Activated CD4-positive, alpha-beta memory T cell treated with anti-CD3 and anti-CD28 coated beads for 36 hours (primary cell): ENCODE results near the gene SPATA19. TPM values are rescaled to one million over a fixed set of nuclear protein-coding genes. Genes with fewer than 3 reads are reported as not detected.
A peak's percentile ranks its signal among the peaks of the same experiment; 100 is the strongest.

Source experiments
- CTCF ChIA-PET: fragments of 350-600 bp; sonication (Branson Sonifier 250); formaldehyde crosslinking; loops from one replicate; lab custom pipeline; 2021; ENCODE audit warnings: antibody characterized with exemption, inconsistent platforms; lab: Charles Lee
- POLR2A ChIA-PET: fragments of 350-600 bp; sonication (Branson Sonifier 250); formaldehyde crosslinking; loops from one replicate; lab custom pipeline; 2021; ENCODE audit warnings: antibody characterized with exemption; lab: Charles Lee
- DNase-seq: peaks from one replicate; pipeline ENCODE4 v3.0.0-alpha.2; 2020
- H3K27ac Mint-ChIP-seq: one replicate; pipeline ENCODE4 v1.8.0; 2021; ENCODE audit warnings: mixed read lengths
- H3K27me3 Mint-ChIP-seq: one replicate; pipeline ENCODE4 v1.8.0; 2021; ENCODE audit warnings: mixed read lengths
- H3K36me3 Mint-ChIP-seq: one replicate; pipeline ENCODE4 v1.8.0; 2021; ENCODE audit warnings: mixed read lengths
- H3K4me1 Mint-ChIP-seq: one replicate; pipeline ENCODE4 v1.8.0; 2021; ENCODE audit warnings: low read depth, mixed read lengths
- H3K4me3 Mint-ChIP-seq: one replicate; pipeline ENCODE4 v1.8.0; 2021; ENCODE audit warnings: mild to moderate bottlenecking, mixed read lengths
- H3K9me3 Mint-ChIP-seq: one replicate; pipeline ENCODE4 v1.8.0; 2021; ENCODE audit warnings: mixed read lengths
- intact Hi-C: fragments of 100-400 bp; cut with micrococcal nuclease; formaldehyde crosslinking; loops from one replicate; pipeline ENCODE4 v1.15.1; 2023
- total RNA-seq, 2 experiments: library from RNA; stranded (reverse); gene quantifications; one replicate each; pipeline ENCODE4 v1.2.3, GENCODE V29; 2021

Gene SPATA19
- total RNA-seq, 2 experiments from 2014 or later, result not detected

DNA sequence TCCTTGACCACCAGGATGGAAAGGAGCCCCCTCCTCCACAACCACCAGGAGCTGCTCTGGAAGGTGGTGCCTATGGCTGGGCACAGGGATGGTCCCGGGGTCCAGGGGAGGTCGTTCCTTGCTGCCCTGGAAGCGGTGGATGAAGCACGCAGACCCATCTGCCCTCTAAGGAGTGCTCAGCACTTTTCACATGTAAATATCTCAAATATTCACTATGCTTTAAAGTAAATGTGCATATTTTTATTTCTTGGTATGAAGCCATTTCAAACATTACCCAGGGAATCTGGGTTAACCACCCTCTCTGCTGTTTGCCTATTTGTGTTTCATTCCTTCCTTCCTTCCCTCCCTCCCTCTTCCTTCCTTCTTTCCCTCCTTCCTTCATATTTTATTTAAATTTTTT is 21.7 kb downstream of the SPATA19 start:
- no peak overlapping the region for H3K27ac Mint-ChIP-seq
- POLR2A ChIA-PET, result no interaction called here

DNA sequence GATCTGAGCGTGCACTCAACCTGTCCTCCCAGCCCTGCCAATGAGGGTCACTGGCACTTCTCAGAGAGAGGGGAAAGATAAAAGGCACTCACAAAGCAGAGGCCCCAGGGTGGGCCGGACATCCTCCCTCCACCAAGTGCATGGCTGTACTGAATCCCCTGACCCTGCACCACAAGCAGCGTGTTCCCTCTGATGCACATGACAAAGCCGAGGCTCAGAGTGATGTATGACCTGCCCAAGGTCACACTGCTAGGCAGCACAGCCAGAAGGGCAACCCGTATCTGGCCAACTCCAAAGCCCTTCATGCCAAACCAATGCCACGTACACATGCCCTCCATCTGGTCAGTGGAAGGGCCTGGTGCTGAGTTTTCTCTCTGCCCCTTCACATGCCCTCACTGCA is 22.1 kb downstream of the SPATA19 start:
- peaks cover 4% of the 10 kb centered on the region for H3K27me3 Mint-ChIP-seq
- H3K9me3 Mint-ChIP-seq, result no peaks in the 10 kb centered on the region
- H3K4me1 Mint-ChIP-seq, result no peaks in the 10 kb centered on the region
- DNase-seq, result no peak
- ChIA-PET POLR2A (no interaction called here), CTCF (no interaction called here)
- intact Hi-C loops, result no loop called here
- no peak overlapping the region for H3K27ac Mint-ChIP-seq
- no peak overlapping the region for H3K4me3 Mint-ChIP-seq
- no peaks in the 10 kb centered on the region for H3K36me3 Mint-ChIP-seq

More for the DNA sequence above, 21.7 kb downstream of the SPATA19 start:
- no peak overlapping the region for H3K4me3 Mint-ChIP-seq
- intact Hi-C loops, result no loop called here
- DNase-seq, result no peak
- no peaks in the 10 kb centered on the region for H3K9me3 Mint-ChIP-seq
- no peaks in the 10 kb centered on the region for H3K4me1 Mint-ChIP-seq
- CTCF ChIA-PET, result interaction anchor here (0.7 kb wide), 1 partner anchor 12 kb away, joined by 4 read pairs; no protein-coding TSS in a partner anchor
- H3K27me3 Mint-ChIP-seq, result peaks cover 6% of the 10 kb centered on the region
- no peaks in the 10 kb centered on the region for H3K36me3 Mint-ChIP-seq

DNA sequence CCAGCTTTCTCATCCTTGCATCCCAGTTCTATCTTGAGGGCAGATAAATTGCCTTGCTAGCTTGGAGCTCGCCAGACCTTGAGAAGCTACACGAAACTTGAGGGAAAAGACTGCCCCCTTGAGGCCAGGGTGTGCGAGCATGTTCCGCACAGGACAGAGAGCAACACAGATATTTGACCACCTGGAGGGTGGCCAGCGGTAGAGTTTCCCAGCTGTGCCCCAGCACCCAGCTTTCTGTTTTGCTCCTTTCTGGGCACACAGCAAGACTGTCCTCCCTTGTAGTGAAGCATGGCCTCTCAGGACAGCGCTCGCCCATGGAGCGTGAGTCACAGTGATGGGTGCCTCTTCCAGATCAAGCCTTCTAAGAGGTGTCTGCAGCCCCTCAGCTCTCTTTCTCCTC is 23.5 kb downstream of the SPATA19 start:
- POLR2A ChIA-PET, result no interaction called here

DNA sequence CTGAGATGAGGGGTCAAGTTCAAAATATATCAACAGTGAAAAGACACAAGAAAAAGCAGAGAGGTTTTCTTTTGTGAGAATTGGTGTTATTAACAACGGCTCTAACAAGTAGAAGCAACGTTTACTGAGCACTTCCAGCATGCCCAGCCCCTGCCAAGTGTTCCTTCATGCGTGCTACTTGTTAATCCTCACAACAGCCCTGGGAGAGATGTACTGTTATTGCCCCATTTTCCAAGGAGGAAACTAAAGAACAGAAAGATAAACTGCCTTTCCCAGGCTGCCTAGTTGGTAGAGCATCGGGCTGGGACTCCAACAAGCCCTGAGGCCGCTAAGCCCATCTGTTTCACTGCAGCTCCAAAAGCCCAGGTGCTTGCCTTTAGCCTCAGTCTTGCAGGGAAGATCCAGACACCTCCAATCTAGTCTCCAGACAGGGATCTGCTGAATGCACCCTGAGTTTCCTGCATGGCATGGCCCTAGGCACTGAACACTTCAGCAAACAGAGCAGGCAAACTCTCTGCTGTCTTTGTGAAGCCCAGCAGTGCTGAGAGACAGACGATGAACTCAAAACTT is 25.5 kb downstream of the SPATA19 start:
- ChIA-PET CTCF (interaction anchor here (2.4 kb wide), 1 partner anchor 15 kb away, joined by 13 read pairs; no protein-coding TSS in a partner anchor), POLR2A (no interaction called here)
- no peak overlapping the region for H3K4me3 Mint-ChIP-seq
- no peaks in the 10 kb centered on the region for H3K4me1 Mint-ChIP-seq
- no peaks in the 10 kb centered on the region for H3K9me3 Mint-ChIP-seq
- DNase-seq, result no peak
- no peaks in the 10 kb centered on the region for H3K36me3 Mint-ChIP-seq
- no peak overlapping the region for H3K27ac Mint-ChIP-seq
- intact Hi-C loops, result no loop called here
- no peaks in the 10 kb centered on the region for H3K27me3 Mint-ChIP-seq

More for the DNA sequence above, 23.5 kb downstream of the SPATA19 start:
- no peaks in the 10 kb centered on the region for H3K4me1 Mint-ChIP-seq
- no peaks in the 10 kb centered on the region for H3K36me3 Mint-ChIP-seq
- H3K4me3 Mint-ChIP-seq, result no peak overlapping the region
- intact Hi-C loops, result no loop called here
- CTCF ChIA-PET, result interaction anchor here (0.6 to 2.4 kb wide), 9 partner anchors 9 to 743 kb away, joined by 3 to 13 read pairs (median 4); no protein-coding TSS in a partner anchor
- DNase-seq, result peak; percentile 51
- H3K27me3 Mint-ChIP-seq, result no peaks in the 10 kb centered on the region
- no peaks in the 10 kb centered on the region for H3K9me3 Mint-ChIP-seq
- H3K27ac Mint-ChIP-seq, result no peak overlapping the region

DNA sequence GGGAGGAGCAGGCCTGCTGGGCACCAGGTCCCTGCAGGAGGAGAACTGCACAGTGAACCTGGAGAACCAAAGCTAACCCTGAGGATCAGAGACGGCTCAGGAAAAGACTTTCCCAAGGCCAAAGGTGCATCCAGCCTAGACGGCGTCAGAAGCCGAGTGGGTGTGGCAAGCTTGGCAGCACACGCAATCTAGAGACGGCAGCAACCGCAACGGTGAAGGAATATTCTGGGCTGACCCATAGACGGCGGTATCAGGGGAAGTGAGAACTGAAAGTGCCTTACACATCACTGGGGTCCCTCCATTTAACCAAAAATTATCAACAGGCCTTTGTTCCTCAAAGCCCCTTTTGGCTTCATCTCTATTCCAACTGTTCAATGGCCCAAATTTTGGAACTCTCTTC is 26.2 kb downstream of the SPATA19 start:
- DNase-seq, result no peak
- Mint-ChIP-seq H3K9me3 (no peaks in the 10 kb centered on the region), H3K27ac (no peak overlapping the region), H3K4me1 (no peaks in the 10 kb centered on the region), H3K27me3 (no peaks in the 10 kb centered on the region), H3K4me3 (no peak overlapping the region), H3K36me3 (no peaks in the 10 kb centered on the region)
- ChIA-PET CTCF (interaction anchor here (0.6 kb wide), 1 partner anchor 98 kb away, joined by 3 read pairs; no protein-coding TSS in a partner anchor), POLR2A (no interaction called here)
- intact Hi-C loops, result no loop called here

DNA sequence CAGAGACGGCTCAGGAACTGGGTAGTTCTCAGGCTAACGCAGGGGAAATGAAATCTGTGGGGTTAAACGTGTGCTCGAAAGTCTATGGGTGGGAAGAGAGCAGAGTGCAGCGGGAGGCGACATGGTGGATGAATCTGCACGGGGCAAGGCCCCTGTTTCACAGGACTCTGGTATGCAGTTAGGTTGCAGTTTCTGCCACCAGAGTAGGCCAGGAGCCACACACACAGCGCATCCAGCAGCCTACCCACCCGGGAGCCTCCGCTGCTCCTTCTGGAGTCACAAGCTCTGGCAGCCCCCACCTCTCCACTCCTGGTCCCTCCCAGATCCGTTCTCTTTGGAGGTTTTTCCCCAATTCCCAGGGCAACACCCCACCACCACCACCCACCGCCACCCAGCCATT is 27.0 kb downstream of the SPATA19 start:
- Mint-ChIP-seq H3K27me3 (peaks cover 5% of the 10 kb centered on the region), H3K4me3 (no peak overlapping the region), H3K27ac (no peak overlapping the region), H3K36me3 (no peaks in the 10 kb centered on the region), H3K4me1 (no peaks in the 10 kb centered on the region), H3K9me3 (no peaks in the 10 kb centered on the region)
- DNase-seq, result no peak
- ChIA-PET CTCF (interaction anchor here (0.6 kb wide), 1 partner anchor 98 kb away, joined by 3 read pairs; no protein-coding TSS in a partner anchor), POLR2A (no interaction called here)
- intact Hi-C loops, result no loop called here

DNA sequence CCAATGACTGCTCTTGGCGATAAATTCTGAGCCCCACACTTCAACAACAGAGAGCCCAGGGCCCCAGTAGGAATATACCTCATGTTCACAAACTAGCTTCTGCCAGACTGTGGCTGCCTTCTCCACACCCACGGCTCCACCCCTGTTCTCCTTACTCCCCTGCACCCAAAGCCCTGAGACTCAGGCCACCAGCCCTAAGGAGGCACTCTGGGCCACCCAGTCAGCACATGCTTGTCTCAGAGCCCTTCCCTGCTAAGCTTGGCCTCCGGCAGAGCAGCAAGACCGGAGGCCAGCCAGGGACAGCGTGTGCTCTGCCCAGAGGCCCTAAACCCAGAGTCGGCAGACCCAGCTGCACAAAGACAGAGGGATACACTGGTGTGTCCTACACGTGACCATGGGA is 27.9 kb downstream of the SPATA19 start:
- Mint-ChIP-seq H3K4me3 (no peak overlapping the region), H3K4me1 (no peaks in the 10 kb centered on the region), H3K9me3 (no peaks in the 10 kb centered on the region), H3K36me3 (no peaks in the 10 kb centered on the region), H3K27me3 (peaks cover 5% of the 10 kb centered on the region), H3K27ac (no peak overlapping the region)
- intact Hi-C loops, result no loop called here
- ChIA-PET CTCF (interaction anchor here (0.6 kb wide), 1 partner anchor 233 kb away, joined by 3 read pairs; no protein-coding TSS in a partner anchor), POLR2A (no interaction called here)
- DNase-seq, result no peak

DNA sequence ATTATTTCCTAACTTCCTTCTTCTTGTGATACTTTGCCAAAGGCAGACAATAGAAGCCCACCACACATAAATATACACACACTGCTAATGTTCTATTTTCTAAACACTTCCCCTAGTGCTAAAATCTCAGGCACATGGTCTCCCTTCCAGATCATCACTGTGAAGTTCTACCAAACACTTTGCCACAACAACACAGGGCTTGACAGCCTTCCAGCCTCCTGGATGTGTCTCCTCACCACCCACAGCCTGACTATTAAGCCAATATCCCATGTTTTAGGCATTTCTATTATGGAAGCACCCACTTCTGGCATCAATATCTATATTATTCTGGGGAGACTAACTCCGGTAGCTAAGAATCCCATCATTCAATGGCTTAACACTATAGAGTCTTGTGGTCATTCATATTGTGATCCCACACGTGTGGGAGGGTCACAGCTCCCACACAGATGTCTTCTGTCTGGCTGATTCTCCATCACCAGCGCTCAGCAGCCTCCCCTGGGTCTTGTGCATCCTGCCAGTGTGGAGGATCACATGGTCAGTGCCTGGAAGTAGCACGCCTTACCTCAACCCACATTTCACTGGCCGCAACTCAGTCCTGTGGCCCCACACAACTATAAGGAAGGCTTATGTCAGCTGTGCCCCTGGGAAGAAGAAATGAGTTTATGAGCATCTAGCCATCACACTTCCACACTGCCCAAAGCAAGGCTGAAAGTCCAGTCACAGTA is 29.0 kb downstream of the SPATA19 start:
- H3K36me3 Mint-ChIP-seq, result no peaks in the 10 kb centered on the region
- no peak overlapping the region for H3K4me3 Mint-ChIP-seq
- ChIA-PET POLR2A (no interaction called here), CTCF (no interaction called here)
- H3K4me1 Mint-ChIP-seq, result no peaks in the 10 kb centered on the region
- no peak overlapping the region for H3K27ac Mint-ChIP-seq
- H3K9me3 Mint-ChIP-seq, result no peaks in the 10 kb centered on the region
- H3K27me3 Mint-ChIP-seq, result peaks cover 5% of the 10 kb centered on the region
- intact Hi-C loops, result no loop called here
- DNase-seq, result no peak

DNA sequence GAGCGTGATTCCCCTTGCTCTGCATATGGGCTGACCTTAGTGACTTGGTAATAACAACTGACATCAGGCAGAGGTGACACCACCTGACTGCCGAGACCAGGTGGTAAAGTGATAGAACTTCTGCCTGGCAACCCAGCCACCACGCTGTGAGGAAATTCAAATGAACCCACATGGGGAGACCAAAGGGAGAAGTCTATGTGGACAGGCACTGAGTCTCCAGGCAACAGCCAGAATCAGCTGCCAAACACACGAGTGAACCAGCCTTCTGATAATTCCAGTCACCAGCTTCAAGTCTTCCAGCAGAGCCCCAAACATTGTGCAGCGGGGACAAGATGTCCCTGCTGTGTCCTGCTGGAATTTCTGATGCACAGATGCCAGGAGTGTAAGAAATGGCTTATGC is 29.7 kb downstream of the SPATA19 start:
- ChIA-PET POLR2A (no interaction called here), CTCF (no interaction called here)
- no peak for DNase-seq
- no peaks in the 10 kb centered on the region for H3K36me3 Mint-ChIP-seq
- no peaks in the 10 kb centered on the region for H3K9me3 Mint-ChIP-seq
- H3K27ac Mint-ChIP-seq, result no peak overlapping the region
- H3K4me3 Mint-ChIP-seq, result no peak overlapping the region
- no peaks in the 10 kb centered on the region for H3K4me1 Mint-ChIP-seq
- intact Hi-C loops, result no loop called here
- H3K27me3 Mint-ChIP-seq, result peaks cover 5% of the 10 kb centered on the region

DNA sequence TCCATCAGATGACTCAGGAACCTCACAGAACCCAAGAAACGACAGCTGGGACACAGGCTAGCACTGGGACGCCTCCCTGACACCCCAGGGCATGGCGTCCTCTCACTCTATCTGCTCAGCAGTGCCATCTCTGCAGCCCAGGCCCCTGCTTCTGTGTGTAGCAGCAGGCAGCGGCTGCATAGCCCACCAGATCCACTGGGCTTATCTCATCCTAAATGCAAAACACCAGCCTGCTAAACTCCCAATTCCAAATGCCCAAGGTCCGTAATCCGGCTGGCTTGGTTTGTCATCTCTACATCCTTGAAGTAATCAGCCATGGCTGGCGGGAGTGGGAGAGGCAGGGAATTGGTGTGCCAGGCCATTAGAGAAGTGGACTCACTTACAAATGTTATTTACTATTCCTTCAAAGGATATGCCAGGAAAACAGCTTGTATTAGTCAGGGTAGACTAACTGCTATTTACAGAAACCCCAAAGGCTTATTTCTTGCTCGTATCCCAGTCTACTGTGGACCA is 30.7 kb downstream of the SPATA19 start:
- no peaks in the 10 kb centered on the region for H3K36me3 Mint-ChIP-seq
- intact Hi-C loops, result no loop called here
- no peak for DNase-seq
- no peak overlapping the region for H3K4me3 Mint-ChIP-seq
- H3K9me3 Mint-ChIP-seq, result no peaks in the 10 kb centered on the region
- ChIA-PET CTCF (no interaction called here), POLR2A (no interaction called here)
- H3K4me1 Mint-ChIP-seq, result no peaks in the 10 kb centered on the region
- peaks cover 5% of the 10 kb centered on the region for H3K27me3 Mint-ChIP-seq
- no peak overlapping the region for H3K27ac Mint-ChIP-seq

DNA sequence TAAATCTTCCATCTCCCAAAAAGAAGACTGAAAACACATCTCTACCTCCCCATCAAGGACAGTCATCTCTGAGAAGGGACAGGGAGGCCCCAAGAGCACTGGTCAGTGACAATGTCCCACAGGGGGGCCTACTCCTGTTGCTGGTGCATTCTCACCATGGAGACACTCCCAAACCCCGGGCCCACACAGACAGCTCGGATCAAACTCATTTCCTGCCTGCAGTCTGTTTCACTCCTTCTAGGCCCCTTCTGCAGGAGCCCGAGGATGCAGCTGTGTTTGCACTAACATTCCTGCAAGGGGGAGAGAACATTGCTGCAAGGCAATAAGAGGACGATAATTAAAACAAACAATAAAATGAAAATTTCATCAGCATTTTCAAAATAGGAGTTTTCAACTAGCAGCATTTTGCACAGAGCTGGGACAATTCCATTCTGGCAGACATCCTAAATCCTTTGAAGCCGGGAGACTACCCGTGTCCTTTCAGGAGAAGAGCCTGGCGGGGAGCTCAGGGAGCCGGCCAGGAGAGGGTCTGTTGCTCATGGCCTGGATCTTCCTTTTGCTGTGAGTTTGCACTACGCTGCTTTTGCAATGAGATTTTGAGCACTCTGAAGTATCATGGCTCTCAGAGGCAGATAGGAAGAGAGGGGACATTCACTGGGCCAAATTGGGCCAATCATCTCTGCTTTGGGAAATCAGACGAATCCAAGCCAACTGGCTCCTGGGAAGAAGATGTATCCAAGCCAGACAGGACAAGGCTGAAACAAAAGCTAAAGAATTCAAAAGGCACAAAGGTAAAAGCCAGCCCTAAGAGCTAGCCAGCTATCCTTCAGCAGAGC is 33.2 kb downstream of the SPATA19 start:
- CTCF ChIA-PET, result interaction anchor here (1.6 kb wide), 1 partner anchor 10 kb away, joined by 4 read pairs; no protein-coding TSS in a partner anchor
- peaks cover 10% of the 10 kb centered on the region for H3K27me3 Mint-ChIP-seq
- H3K4me3 Mint-ChIP-seq, result no peak overlapping the region
- no peak for DNase-seq
- no peaks in the 10 kb centered on the region for H3K9me3 Mint-ChIP-seq
- POLR2A ChIA-PET, result no interaction called here
- no peak overlapping the region for H3K27ac Mint-ChIP-seq
- intact Hi-C loops, result no loop called here
- no peaks in the 10 kb centered on the region for H3K4me1 Mint-ChIP-seq
- no peaks in the 10 kb centered on the region for H3K36me3 Mint-ChIP-seq

DNA sequence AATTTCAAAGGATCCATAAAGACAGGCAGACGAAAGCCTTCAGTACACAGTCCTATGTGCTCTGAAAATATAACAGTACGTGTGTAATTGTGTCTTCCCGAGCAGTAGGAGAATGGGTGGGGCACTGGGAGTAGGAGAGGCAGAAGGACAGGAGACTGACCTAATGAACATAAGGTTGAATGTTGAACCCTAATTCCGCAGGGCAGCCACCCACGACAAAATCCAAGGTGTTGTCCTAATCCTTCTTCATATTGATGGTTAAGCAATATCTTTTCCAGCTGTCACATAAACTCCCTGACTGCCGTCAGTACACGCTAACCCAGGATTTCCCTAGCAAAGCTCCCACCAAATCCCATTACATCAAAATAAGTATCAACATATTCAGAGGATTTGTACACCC is 34.5 kb downstream of the SPATA19 start:
- POLR2A ChIA-PET, result no interaction called here
- Mint-ChIP-seq H3K4me1 (no peaks in the 10 kb centered on the region), H3K27me3 (peaks cover 12% of the 10 kb centered on the region), H3K9me3 (no peaks in the 10 kb centered on the region), H3K4me3 (no peak overlapping the region), H3K36me3 (no peaks in the 10 kb centered on the region), H3K27ac (no peak overlapping the region)
- CTCF ChIA-PET, result no interaction called here
- intact Hi-C loops, result no loop called here
- no peak for DNase-seq
